Liver (tissue), 9 donors: ENCODE measurements around the gene ERICH6. TPM values are rescaled to one million over a fixed set of nuclear protein-coding genes. Genes with fewer than 3 reads are reported as not detected.
A peak's percentile ranks its signal among the peaks of the same experiment; 100 is the strongest.

Experiments used
- DNase-seq: peaks from one replicate; pipeline ENCODE4 v3.0.0-alpha.2; 2017; ENCODE audit warnings: low spot score
- H3K27ac ChIP-seq, 2 donors: one replicate each; pipeline ENCODE4 v1.7.0; 2013; ENCODE audit warnings: inconsistent platforms in 2 of 2, low read length in 2 of 2, control low read depth in 1 of 2, low read depth in 1 of 2, mild to moderate bottlenecking in 1 of 2
- H3K27me3 ChIP-seq, 4 donors: one replicate each; pipeline versions ENCODE4 v1.6.1 to v1.7.0; 2013; ENCODE audit warnings: low read length in 3 of 4, inconsistent platforms in 1 of 4, mild to moderate bottlenecking in 1 of 4, moderate library complexity in 1 of 4; ENCODE audit not compliant: control insufficient read depth in 4 of 4, insufficient read depth in 4 of 4
- H3K36me3 ChIP-seq, 4 donors: one replicate each; pipeline versions ENCODE4 v1.6.1 to v1.7.0; 2013; ENCODE audit warnings: low read length in 3 of 4, mild to moderate bottlenecking in 3 of 4, low read depth in 1 of 4, moderate library complexity in 1 of 4; ENCODE audit not compliant: control insufficient read depth in 4 of 4, insufficient read depth in 3 of 4
- H3K4me1 ChIP-seq, 4 donors: one replicate each; pipeline versions ENCODE4 v1.6.1 to v1.7.0; 2013; ENCODE audit warnings: low read length in 3 of 4, mild to moderate bottlenecking in 3 of 4, moderate library complexity in 1 of 4; ENCODE audit not compliant: control insufficient read depth in 4 of 4, insufficient read depth in 4 of 4
- H3K4me3 ChIP-seq, 3 donors: one replicate each; pipeline versions ENCODE4 v1.6.1 to v1.7.0; 2013; ENCODE audit warnings: low read length in 3 of 3, control low read depth in 1 of 3, low read depth in 1 of 3, mild to moderate bottlenecking in 1 of 3
- H3K9ac ChIP-seq, 2 donors: one replicate each; pipeline ENCODE4 v1.7.0; 2013; ENCODE audit warnings: low read length in 2 of 2, mild to moderate bottlenecking in 2 of 2, moderate library complexity in 2 of 2, control low read depth in 1 of 2, low read depth in 1 of 2
- H3K9me3 ChIP-seq, 4 donors: one replicate each; pipeline versions ENCODE4 v1.6.1 to v1.7.0; 2013; ENCODE audit warnings: low read length in 3 of 4; ENCODE audit not compliant: control insufficient read depth in 4 of 4
- ATF3 ChIP-seq: IDR thresholded peaks from 2 replicates; pipeline ENCODE4 v1.6.1; 2016; ENCODE audit warnings: antibody characterized with exemption
- EGR1 ChIP-seq, 2 donors: IDR thresholded peaks; 2 replicates each; pipeline ENCODE4 v1.6.1; 2016 to 2018; ENCODE audit warnings: antibody characterized with exemption in 2 of 2, low read depth in 2 of 2
- FOXA1 ChIP-seq: IDR thresholded peaks from 2 replicates; pipeline ENCODE4 v1.6.1; 2016; ENCODE audit warnings: antibody characterized with exemption
- FOXA2 ChIP-seq: IDR thresholded peaks from 2 replicates; pipeline ENCODE4 v1.6.1; 2016; ENCODE audit warnings: antibody characterized with exemption
- HNF4A ChIP-seq, 2 donors: conservative IDR thresholded peaks; 2 replicates each; pipeline ENCODE4 v1.6.1; 2016; ENCODE audit warnings: antibody characterized with exemption in 2 of 2, mild to moderate bottlenecking in 2 of 2
- JUND ChIP-seq, 2 donors: IDR thresholded peaks; 2 replicates each; pipeline ENCODE4 v1.6.1; 2016; ENCODE audit warnings: antibody characterized with exemption in 2 of 2
- NR2F2 ChIP-seq: IDR thresholded peaks from 2 replicates; pipeline ENCODE4 v1.6.1; 2016; ENCODE audit warnings: antibody characterized with exemption
- RAD21 ChIP-seq, 2 donors: IDR thresholded peaks; 2 replicates each; pipeline ENCODE4 v1.6.1; 2016; ENCODE audit warnings: antibody characterized with exemption in 2 of 2, mild to moderate bottlenecking in 2 of 2
- REST ChIP-seq: IDR thresholded peaks from 2 replicates; pipeline ENCODE4 v1.6.1; 2016; ENCODE audit warnings: antibody characterized with exemption, mild to moderate bottlenecking
- RXRA ChIP-seq, 2 donors: IDR thresholded peaks; 2 replicates each; pipeline ENCODE4 v1.6.1; 2017 to 2018; ENCODE audit warnings: antibody characterized with exemption in 2 of 2, mild to moderate bottlenecking in 1 of 2
- SP1 ChIP-seq: IDR thresholded peaks from 2 replicates; pipeline ENCODE4 v1.6.1; 2018; ENCODE audit warnings: antibody characterized with exemption, mild to moderate bottlenecking
- TAF1 ChIP-seq: conservative IDR thresholded peaks from 2 replicates; pipeline ENCODE4 v1.6.1; 2016; ENCODE audit warnings: antibody characterized with exemption, mild to moderate bottlenecking
- YY1 ChIP-seq: IDR thresholded peaks from 2 replicates; pipeline ENCODE4 v1.6.1; 2016; ENCODE audit warnings: antibody characterized with exemption, mild to moderate bottlenecking
- ZBTB33 ChIP-seq: IDR thresholded peaks from 2 replicates; pipeline ENCODE4 v1.6.1; 2016; ENCODE audit warnings: antibody characterized with exemption
- whole genome bisulfite sequencing: extraction: QIAGEN DNeasy Blood & Tissue Kit; methylation state at CpG from one replicate; pipeline ENCODE4 v1.1.7; 2013; 5-methylcytosine and 5-hydroxymethylcytosine counted together
- polyA plus RNA-seq, 2 donors: library from polyadenylated mRNA; stranded (reverse) in 1 of 2; unstranded in 1 of 2; fragments of 200-250 nt in 1 of 2; fragments of >200 nt in 1 of 2; fragmentation: Nextera tagmentation in 1 of 2; extraction: Ambion mirVana in 1 of 2; gene quantifications; one replicate each; pipeline versions ENCODE4 v1.2.1 to v1.2.3, GENCODE V29; 2013 to 2015
- total RNA-seq, 2 donors: library from RNA; depleted of rRNA; stranded (reverse); fragments of >200 nt; gene quantifications; one replicate each; pipeline ENCODE4 v1.2.3, GENCODE V29; 2014
- TF ChIP-seq, protein P1 (sequence below): IDR thresholded peaks from 2 replicates; pipeline ENCODE4 v1.6.1; 2016; ENCODE audit warnings: antibody characterized with exemption
- TF ChIP-seq, protein P2 (sequence below): fragments of 150-350 bp; IDR thresholded peaks from 2 replicates; pipeline ENCODE4 v1.5.1; 2017; ENCODE audit warnings: improper control_type of control experiment, low read depth, low read length; ENCODE audit not compliant: missing input control
- donor health status: healthy.
- donor health status: healthy.
- donor health status: healthy.
- donor health status: healthy.
- donor health status: healthy.

ERICH6 gene
- total and polyA plus RNA-seq, 4 donors: under 0.01 TPM; not detected in 3

GRCh38 chr3:150743508-150743907 is 39.8 kb upstream of the ERICH6 start:
- no peak overlapping the region for H3K4me3 ChIP-seq
- H3K4me1 ChIP-seq: peaks cover 15 to 95% (median 87%) of the 10 kb centered on the region in 4 donors
- DNase-seq: no peak
- H3K27ac ChIP-seq: peak overlapping the region; percentile 13 to 33
- no peaks in the 10 kb centered on the region for H3K9me3 ChIP-seq
- no peak overlapping the region for H3K9ac ChIP-seq
- peaks cover 0 to 4% (median 2%) of the 10 kb centered on the region in 4 donors for H3K36me3 ChIP-seq
- no peaks in the 10 kb centered on the region for H3K27me3 ChIP-seq
- no peak for TF ChIP-seq JUND (IDR thresholded peaks at IDR 0.05)
- no peak for TF ChIP-seq FOXA2
- TF ChIP-seq, protein P1, sequence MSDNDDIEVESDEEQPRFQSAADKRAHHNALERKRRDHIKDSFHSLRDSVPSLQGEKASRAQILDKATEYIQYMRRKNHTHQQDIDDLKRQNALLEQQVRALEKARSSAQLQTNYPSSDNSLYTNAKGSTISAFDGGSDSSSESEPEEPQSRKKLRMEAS: no peak
- no peak for TF ChIP-seq REST
- no peak for TF ChIP-seq NR2F2
- TF ChIP-seq EGR1 (IDR thresholded peaks at IDR 0.05; ENCODE audit: low read depth in 2 of 2): no peak
- 73% methylated on average over 2 of the region's 2 CpGs for WGBS

DNA sequence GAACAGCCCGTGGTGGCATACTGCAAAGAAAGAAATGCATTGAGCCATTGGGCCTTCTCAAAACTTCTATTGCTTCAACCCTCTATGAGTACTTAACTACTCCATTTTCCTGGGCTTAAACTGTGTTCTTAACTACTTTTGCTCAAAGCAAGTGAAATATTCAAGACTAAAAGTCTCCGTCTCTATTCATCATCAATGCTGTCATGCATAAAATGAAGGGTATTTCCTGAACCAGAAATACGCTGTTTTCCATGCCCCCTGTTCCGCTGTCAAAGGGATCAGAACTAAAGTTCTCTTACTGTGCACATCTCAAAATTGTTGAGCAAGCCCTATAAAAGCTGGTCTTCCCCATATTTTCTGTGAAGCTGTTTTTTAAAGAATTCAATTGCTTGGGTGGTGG is 39.0 kb upstream of the ERICH6 start:
- TF ChIP-seq, protein P2, sequence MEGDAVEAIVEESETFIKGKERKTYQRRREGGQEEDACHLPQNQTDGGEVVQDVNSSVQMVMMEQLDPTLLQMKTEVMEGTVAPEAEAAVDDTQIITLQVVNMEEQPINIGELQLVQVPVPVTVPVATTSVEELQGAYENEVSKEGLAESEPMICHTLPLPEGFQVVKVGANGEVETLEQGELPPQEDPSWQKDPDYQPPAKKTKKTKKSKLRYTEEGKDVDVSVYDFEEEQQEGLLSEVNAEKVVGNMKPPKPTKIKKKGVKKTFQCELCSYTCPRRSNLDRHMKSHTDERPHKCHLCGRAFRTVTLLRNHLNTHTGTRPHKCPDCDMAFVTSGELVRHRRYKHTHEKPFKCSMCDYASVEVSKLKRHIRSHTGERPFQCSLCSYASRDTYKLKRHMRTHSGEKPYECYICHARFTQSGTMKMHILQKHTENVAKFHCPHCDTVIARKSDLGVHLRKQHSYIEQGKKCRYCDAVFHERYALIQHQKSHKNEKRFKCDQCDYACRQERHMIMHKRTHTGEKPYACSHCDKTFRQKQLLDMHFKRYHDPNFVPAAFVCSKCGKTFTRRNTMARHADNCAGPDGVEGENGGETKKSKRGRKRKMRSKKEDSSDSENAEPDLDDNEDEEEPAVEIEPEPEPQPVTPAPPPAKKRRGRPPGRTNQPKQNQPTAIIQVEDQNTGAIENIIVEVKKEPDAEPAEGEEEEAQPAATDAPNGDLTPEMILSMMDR: no peak
- TF ChIP-seq TAF1 (no peak), FOXA1 (no peak), YY1 (no peak), ZBTB33 (no peak), HNF4A (conservative IDR thresholded peaks at IDR 0.05) (no peak), ATF3 (no peak), RAD21 (IDR thresholded peaks at IDR 0.05) (no peak), EGR1 (IDR thresholded peaks at IDR 0.05; ENCODE audit: low read depth in 2 of 2) (no peak), SP1 (no peak), REST (no peak), NR2F2 (no peak), RXRA (IDR thresholded peaks at IDR 0.05) (no peak)
- TF ChIP-seq, protein P1: no peak
- peaks cover 0 to 4% (median 2%) of the 10 kb centered on the region in 4 donors for H3K36me3 ChIP-seq
- 95% methylated on average over 4 of the region's 4 CpGs for WGBS
- no peak overlapping the region for H3K4me3 ChIP-seq
- no peak overlapping the region for H3K9ac ChIP-seq
- peak overlapping the region in 1 of 2 donors; percentile 86 for H3K27ac ChIP-seq
- H3K4me1 ChIP-seq: peaks cover 16 to 95% (median 86%) of the 10 kb centered on the region in 4 donors
- no peak for DNase-seq
- H3K27me3 ChIP-seq: no peaks in the 10 kb centered on the region
- no peaks in the 10 kb centered on the region for H3K9me3 ChIP-seq
